KBM-7 (cell line): Measurements from ENCODE around the gene LRRC63.
A peak's percentile ranks its signal among the peaks of the same experiment; 100 is the strongest.
"Not testable (repeated sequence)": the region's sequence is repeated elsewhere in the genome, so short reads cannot be mapped to it uniquely, and the experiment has no call there.

Experiments
- DNase-seq: peaks from one replicate; pipeline ENCODE4 v3.0.0-alpha.2; 2015
- in situ Hi-C: fragments of 300-500 bp; cut with MboI; formaldehyde crosslinking; loops from 2 replicates; pipeline ENCODE4 v1.14.3; 2020; ENCODE audit warnings: low sequenced_read_pairs, low pct_unique_long_range_greater_than_20kb, mixed read lengths

The LRRC63 gene

GRCh38 chr13:46214741-46215140, 3.0 kb downstream of the LRRC63 start:
- in situ Hi-C loops, DNase-seq: not testable (repeated sequence)

- in situ Hi-C loops, result not testable (repeated sequence)
- peak; percentile 42 for DNase-seq
These were observed 8.5 kb downstream of the LRRC63 start for GRCh38 chr13:46220234-46220633.

- in situ Hi-C loops, result no loop called here
- DNase-seq, result no peak
These were observed 17.5 kb downstream of the LRRC63 start for GRCh38 chr13:46229251-46229650.

- DNase-seq, result no peak
- in situ Hi-C loops, result no loop called here
These were observed 20.6 kb downstream of the LRRC63 start for GRCh38 chr13:46232281-46232680.

- in situ Hi-C loops, result no loop called here
- DNase-seq, result no peak
These were observed 23.6 kb downstream of the LRRC63 start for GRCh38 chr13:46235286-46235685.

- no peak for DNase-seq
- in situ Hi-C loops, result no loop called here
These were observed 53.6 kb downstream of the LRRC63 start for GRCh38 chr13:46265292-46265691.

GRCh38 chr13:46267166-46267565, 55.4 kb downstream of the LRRC63 start:
- in situ Hi-C loops, result no loop called here
- DNase-seq, result no peak

- in situ Hi-C loops, result no loop called here
- DNase-seq, result no peak
These were observed 58.7 kb downstream of the LRRC63 start for GRCh38 chr13:46270416-46270815.

GRCh38 chr13:46274094-46274698, 62.5 kb downstream of the LRRC63 start:
- DNase-seq, result no peak
- in situ Hi-C loops, result no loop called here

- in situ Hi-C loops, result no loop called here
- DNase-seq, result peak; percentile 36
These were observed 66.7 kb downstream of the LRRC63 start for GRCh38 chr13:46278474-46278873.

GRCh38 chr13:46281779-46282178, 70.1 kb downstream of the LRRC63 start:
- no peak for DNase-seq
- in situ Hi-C loops, result no loop called here

- DNase-seq, in situ Hi-C loops: not testable (repeated sequence)
These were observed 72.4 kb downstream of the LRRC63 start for GRCh38 chr13:46283912-46284824.

GRCh38 chr13:46286972-46287371, 75.2 kb downstream of the LRRC63 start:
- in situ Hi-C loops, result no loop called here

GRCh38 chr13:46288570-46289259, 77.0 kb downstream of the LRRC63 start:
- DNase-seq, result peak; percentile 85
- in situ Hi-C loops, result no loop called here

More at GRCh38 chr13:46286972-46287371, 75.2 kb downstream of the LRRC63 start:
- no peak for DNase-seq

GRCh38 chr13:46289260-46289955, 77.7 kb downstream of the LRRC63 start:
- DNase-seq, result no peak
- in situ Hi-C loops, result no loop called here

GRCh38 chr13:46290434-46290833, 78.7 kb downstream of the LRRC63 start:
- no peak for DNase-seq
- in situ Hi-C loops, result no loop called here

GRCh38 chr13:46293436-46293835, 81.7 kb downstream of the LRRC63 start:
- no peak for DNase-seq
- in situ Hi-C loops, result no loop called here

GRCh38 chr13:46295491-46296114, 83.9 kb downstream of the LRRC63 start:
- DNase-seq, result peak; percentile 60
- in situ Hi-C loops, result no loop called here
